ENCODE data around the gene PNMA8C. TPM values are rescaled to one million over a fixed set of nuclear protein-coding genes. Genes with fewer than 3 reads are reported as not detected.
"Not testable (repeated sequence)": the region's sequence is repeated elsewhere in the genome, so short reads cannot be mapped to it uniquely, and the experiment has no call there.

PNMA8C gene
- total RNA-seq, 1 donor from 2014 or later, result not detected

DNA sequence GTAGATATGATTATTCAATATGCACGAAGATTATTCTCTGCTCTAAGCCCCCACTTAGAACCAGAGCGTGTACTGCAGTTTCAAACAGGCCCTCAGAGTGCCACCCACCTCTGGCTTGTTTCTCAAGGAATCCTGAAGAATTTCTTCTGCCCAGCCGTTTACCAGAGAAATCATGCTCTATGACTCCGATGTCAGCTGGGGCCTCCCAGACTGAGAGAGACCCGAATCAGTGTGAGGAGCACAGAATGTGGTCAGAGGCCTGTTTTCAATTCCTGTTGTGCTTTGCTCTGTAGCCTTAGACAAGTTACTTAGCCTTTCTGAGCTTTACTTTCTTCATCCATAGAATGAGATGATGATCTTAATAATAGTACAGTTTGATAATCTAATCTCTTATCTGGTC is 5.5 kb downstream of the PNMA8C start:
- DNase-seq (ENCODE audit: low read depth), result no peak
- H3K4me3 ChIP-seq (ENCODE audit: low read depth, low read length), result no peak overlapping the region
- no peak for TF ChIP-seq CTCF (conservative IDR thresholded peaks at IDR 0.05; ENCODE audit: low read depth, low read length)

DNA sequence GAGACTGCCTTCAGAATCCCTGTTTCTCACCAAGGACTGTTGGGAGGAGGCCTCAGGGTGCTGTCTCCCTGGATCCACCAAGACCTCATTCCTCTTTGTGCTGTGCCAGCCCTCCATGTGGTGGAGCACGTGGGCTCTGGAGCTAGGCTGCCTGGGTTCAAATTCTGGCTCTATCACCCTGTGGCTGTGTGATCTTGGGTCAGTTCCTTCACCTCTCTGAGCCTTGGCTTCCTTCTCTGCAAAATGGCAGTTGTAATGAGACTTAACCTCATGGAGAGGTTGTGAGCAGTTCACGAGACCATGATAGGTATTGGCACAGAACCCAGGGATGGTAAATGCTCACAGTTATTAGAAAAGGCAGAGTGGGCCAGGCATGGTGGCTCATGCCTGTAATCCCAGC is 6.4 kb downstream of the PNMA8C start:
- H3K4me3 ChIP-seq (ENCODE audit: low read depth, low read length), result no peak overlapping the region
- no peak for DNase-seq (ENCODE audit: low read depth)
- no peak for TF ChIP-seq CTCF (conservative IDR thresholded peaks at IDR 0.05; ENCODE audit: low read depth, low read length)

DNA sequence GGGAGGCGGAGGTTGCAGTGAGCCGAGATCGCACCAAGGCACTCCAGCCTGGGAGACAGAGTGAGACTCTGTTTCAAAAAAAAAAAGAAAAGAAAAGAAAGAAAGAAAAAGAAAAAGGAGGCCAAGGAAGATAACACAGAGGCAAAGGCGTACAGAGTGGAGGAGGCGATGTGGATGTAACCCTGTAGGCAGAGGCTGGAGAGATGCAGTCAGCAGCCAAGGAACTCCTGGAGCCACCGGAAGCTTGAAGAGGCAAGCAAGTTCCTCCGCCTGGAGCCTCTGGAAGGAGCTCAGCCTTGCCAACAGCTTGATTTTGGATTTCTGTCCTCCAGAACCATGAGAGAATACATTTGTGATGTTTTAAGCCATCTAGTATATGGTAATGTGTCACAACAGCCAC is 8.7 kb downstream of the PNMA8C start:
- no peak for TF ChIP-seq CTCF (conservative IDR thresholded peaks at IDR 0.05; ENCODE audit: low read depth, low read length)
- no peak for DNase-seq (ENCODE audit: low read depth)

DNA sequence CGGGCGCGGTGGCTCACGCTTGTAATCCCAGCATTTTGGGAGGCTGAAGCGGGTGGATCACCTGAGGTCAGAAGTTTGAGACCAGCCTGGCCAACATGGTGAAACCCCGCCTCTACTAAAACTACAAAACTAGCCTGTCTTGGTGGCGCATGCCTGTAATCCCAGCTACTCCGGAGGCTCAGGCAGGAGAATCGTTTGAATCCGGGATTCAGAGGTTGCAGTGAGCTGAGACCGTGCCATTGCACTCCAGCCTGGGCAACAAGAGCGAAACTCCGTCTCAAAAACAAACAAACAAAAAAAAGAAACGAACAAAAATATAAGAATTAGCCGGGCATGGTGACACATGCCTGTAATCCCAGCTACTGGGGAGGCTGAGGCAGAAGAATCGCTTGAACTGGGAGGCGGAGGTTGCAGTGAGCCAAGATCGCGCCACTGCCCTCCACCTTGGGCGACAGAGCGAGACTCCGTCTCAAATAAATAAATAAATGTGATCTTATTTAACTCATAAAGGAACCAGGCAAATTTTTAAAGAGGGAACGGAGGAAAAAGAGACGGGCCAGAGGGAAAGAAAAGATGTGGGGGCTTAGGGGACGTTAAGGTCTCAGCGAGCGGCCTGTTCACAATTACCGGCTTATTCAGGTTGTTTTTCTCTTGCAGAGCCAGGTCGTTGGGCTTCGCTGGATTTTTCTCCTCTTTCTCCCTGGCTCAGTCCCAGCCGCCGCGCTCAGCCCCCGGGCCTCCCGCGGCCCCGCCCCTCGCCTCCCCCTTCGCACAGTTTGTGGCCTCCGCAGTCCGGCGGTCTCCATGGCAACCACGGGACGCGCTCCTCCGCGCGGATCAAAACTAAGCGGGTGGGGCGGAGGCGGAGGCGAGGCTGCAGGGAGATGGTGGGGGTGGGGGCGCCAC is 12.7 kb downstream of the PNMA8C start:
- peak overlapping the region; percentile 44 for H3K4me3 ChIP-seq (ENCODE audit: low read depth, low read length)
- not testable (repeated sequence) for DNase-seq (ENCODE audit: low read depth)

More for the DNA sequence above, 8.7 kb downstream of the PNMA8C start:
- no peak overlapping the region for H3K4me3 ChIP-seq (ENCODE audit: low read depth, low read length)

GRCh38 chr19:46414899-46415298 is 13.8 kb downstream of the PNMA8C start:
- not testable (repeated sequence) for DNase-seq (ENCODE audit: low read depth); H3K4me3 ChIP-seq (ENCODE audit: low read depth, low read length)

DNA sequence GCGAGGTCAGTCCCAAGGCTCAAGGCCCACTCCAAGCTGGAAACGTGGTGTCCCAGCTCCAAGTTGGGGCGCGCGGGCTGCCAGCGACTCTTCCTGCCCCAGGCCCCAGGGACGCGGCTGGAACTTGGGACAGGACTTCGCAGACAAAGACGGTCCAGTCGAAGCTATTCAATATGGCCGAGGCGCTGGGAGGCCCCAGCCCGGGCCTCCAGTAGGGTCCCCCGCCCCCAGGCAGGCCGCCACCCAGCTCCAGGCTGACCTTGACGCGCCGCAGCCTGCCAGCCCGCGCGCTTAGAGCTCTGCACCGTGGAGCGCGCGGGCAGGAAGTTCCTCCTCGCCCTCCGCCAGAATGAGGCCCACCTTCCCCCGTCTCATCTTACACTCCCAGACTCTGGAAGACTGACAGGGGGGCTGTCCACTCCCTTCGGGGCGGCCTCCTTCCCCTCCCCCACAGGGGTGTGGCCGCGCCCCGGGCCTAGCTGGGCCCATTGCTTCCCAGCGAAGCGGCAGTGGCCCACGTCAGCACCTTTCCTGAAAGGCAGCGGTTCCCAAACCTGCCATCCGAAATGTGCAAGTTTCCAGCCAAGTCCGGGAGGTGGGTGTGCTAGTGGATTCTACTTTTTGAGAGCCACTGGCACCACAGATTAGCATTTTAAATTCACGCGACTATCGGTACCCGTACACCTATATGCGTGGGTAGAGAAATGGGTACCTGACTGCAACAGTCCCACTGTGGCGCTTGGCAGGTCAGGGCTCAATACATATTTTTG is 15.3 kb downstream of the PNMA8C start, which contains the start of gene CCDC8:
TSS of gene CCDC8 (minus strand) at position 303 of the 770 bp plus-strand sequence. CDS start 754 bp downstream, outside the sequence.
- H3K4me3 ChIP-seq (ENCODE audit: low read depth, low read length), result peak within 1 kb of the TSS; percentile 63
- no peak for TF ChIP-seq CTCF (conservative IDR thresholded peaks at IDR 0.05; ENCODE audit: low read depth, low read length)
- no peak for DNase-seq (ENCODE audit: low read depth)

DNA sequence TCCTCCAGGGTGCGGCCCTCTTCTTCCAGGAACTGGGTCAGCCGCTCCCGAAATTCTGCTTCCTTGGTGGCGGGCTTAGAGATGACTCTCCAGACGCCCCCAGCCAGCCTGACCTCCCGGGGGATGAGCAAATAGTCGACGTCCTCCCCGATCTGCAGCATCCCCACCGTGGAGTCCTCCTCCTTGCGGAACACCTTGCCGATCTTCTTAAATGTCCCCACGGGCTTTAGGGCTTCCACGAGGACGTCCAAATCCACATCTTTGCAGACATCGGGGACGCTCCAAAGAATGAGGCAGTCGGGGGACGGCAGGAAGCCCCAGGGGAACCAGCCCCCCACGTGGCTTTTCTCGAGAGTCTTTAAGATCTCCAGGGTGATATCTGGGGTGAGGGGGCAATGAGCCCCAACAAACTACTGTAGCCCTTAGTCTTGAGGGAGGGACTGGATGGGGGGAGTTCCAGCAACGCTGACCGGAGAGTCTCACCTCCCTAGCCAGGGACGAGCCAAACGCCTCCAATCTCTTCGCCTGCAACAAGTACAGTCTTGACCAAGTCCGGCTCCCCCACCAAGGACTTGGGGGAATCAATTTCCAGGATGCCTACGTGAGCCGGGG is 16.0 kb downstream of the PNMA8C start:
- peak overlapping the region; percentile 63 for H3K4me3 ChIP-seq (ENCODE audit: low read depth, low read length)
- no peak for DNase-seq (ENCODE audit: low read depth)
- TF ChIP-seq CTCF (conservative IDR thresholded peaks at IDR 0.05; ENCODE audit: low read depth, low read length), result no peak

Data from epithelial cell of proximal tubule (primary cell).